HUES48 (cell line): ENCODE results near the gene JPH4.
"Not testable (repeated sequence)": the region's sequence is repeated elsewhere in the genome, so short reads cannot be mapped to it uniquely, and the experiment has no call there.

ENCODE experiments used
- H3K27ac ChIP-seq: one replicate; pipeline ENCODE4 v1.7.0; 2013; ENCODE audit warnings: low read depth, low read length, inconsistent platforms
- H3K27me3 ChIP-seq: 2 replicates; pipeline ENCODE4 v1.6.1; 2013; ENCODE audit warnings: mild to moderate bottlenecking, low read length; ENCODE audit not compliant: control insufficient read depth, insufficient read depth
- H3K36me3 ChIP-seq: 2 replicates; pipeline ENCODE4 v1.6.1; 2013; ENCODE audit warnings: low read length; ENCODE audit not compliant: control insufficient read depth, insufficient read depth
- H3K4me1 ChIP-seq: 2 replicates; pipeline ENCODE4 v1.6.1; 2013; ENCODE audit warnings: mild to moderate bottlenecking, low read length; ENCODE audit not compliant: control insufficient read depth, insufficient read depth
- H3K4me3 ChIP-seq: 2 replicates; pipeline ENCODE4 v1.5.1; 2013; ENCODE audit warnings: mild to moderate bottlenecking, low read depth, low read length
- H3K9ac ChIP-seq: 2 replicates; pipeline ENCODE4 v1.6.1; 2013; ENCODE audit warnings: mild to moderate bottlenecking, low read depth, low read length, moderate library complexity
- H3K9me3 ChIP-seq: 2 replicates; pipeline ENCODE4 v1.6.1; 2013; ENCODE audit warnings: low read length; ENCODE audit not compliant: control insufficient read depth, insufficient read depth

The JPH4 gene

DNA sequence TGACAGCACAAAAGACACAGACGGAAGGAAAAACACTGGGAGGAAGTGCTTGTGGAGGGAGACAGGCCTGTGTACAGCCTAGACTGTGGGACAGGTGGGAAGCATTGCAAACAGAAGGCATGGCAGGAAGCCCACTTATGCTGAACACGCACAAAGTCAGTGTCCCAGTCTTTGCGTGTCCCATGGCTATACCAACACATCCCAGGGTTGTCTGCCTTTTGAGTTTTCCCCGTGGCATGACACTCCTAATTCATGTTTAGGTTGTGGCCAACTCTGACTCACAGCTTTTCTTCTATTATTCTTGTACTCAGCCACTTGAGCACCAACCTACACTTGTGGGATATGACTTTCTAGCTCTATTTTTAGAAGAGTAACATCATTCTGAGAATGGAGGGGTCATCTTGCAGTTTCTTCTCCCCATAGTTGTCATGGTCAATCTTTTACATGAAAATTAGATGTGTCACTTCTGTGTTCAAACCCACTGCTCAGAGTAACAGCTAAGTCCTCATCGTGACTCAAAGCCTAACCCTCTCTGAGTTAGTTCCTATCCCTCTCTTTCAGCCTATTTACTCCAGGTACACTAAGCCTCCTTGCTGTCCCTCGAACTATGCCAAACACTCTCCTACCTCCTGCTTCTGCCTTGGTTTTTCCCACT lies 27.5 kb upstream of the JPH4 start:
- Histone ChIP-seq H3K4me1 (no peaks in the 10 kb centered on the region), H3K4me3 (no peak overlapping the region), H3K27me3 (no peaks in the 10 kb centered on the region), H3K9me3 (no peaks in the 10 kb centered on the region), H3K9ac (no peak overlapping the region), H3K27ac (no peak overlapping the region), H3K36me3 (no peaks in the 10 kb centered on the region)

DNA sequence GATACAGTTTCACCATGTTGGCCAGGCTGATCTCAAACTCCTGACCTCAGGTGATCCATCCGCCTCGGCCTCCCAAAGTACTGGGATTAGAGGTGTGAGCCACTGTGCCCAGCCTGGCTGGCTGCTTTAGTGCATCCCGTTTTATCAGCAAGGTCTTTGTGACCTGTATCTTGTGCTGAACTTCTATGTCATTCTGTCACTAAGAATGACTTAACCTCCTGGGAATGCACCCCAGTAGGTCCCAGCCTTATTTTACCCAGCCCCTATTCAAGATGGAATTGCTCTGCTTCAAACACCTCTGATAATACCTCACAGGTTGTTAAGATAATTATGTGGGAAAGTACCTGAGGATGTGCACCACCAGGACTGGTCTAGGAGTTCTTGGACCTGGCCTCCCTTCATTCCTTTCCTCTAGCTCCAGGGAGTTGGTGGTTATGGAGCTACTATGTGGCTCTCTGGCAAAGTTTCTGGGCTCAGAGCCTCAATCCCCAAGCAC lies 26.1 kb upstream of the JPH4 start:
- Histone ChIP-seq H3K9me3 (no peaks in the 10 kb centered on the region), H3K4me3 (no peak overlapping the region), H3K9ac (no peak overlapping the region), H3K36me3 (no peaks in the 10 kb centered on the region), H3K27ac (no peak overlapping the region), H3K27me3 (no peaks in the 10 kb centered on the region), H3K4me1 (no peaks in the 10 kb centered on the region)

GRCh38 chr14:23604148-23604547 lies 25.6 kb upstream of the JPH4 start:
- no peak overlapping the region for H3K4me3 ChIP-seq
- H3K4me1 ChIP-seq: no peaks in the 10 kb centered on the region
- H3K27me3 ChIP-seq: no peaks in the 10 kb centered on the region
- H3K36me3 ChIP-seq: no peaks in the 10 kb centered on the region
- H3K9me3 ChIP-seq: no peaks in the 10 kb centered on the region
- H3K27ac ChIP-seq: no peak overlapping the region
- H3K9ac ChIP-seq: no peak overlapping the region

- Histone ChIP-seq H3K9me3 (no peaks in the 10 kb centered on the region), H3K27me3 (no peaks in the 10 kb centered on the region), H3K4me3 (no peak overlapping the region), H3K9ac (no peak overlapping the region), H3K36me3 (no peaks in the 10 kb centered on the region), H3K4me1 (no peaks in the 10 kb centered on the region), H3K27ac (no peak overlapping the region)
These were observed 24.5 kb upstream of the JPH4 start for GRCh38 chr14:23603103-23603502.

DNA sequence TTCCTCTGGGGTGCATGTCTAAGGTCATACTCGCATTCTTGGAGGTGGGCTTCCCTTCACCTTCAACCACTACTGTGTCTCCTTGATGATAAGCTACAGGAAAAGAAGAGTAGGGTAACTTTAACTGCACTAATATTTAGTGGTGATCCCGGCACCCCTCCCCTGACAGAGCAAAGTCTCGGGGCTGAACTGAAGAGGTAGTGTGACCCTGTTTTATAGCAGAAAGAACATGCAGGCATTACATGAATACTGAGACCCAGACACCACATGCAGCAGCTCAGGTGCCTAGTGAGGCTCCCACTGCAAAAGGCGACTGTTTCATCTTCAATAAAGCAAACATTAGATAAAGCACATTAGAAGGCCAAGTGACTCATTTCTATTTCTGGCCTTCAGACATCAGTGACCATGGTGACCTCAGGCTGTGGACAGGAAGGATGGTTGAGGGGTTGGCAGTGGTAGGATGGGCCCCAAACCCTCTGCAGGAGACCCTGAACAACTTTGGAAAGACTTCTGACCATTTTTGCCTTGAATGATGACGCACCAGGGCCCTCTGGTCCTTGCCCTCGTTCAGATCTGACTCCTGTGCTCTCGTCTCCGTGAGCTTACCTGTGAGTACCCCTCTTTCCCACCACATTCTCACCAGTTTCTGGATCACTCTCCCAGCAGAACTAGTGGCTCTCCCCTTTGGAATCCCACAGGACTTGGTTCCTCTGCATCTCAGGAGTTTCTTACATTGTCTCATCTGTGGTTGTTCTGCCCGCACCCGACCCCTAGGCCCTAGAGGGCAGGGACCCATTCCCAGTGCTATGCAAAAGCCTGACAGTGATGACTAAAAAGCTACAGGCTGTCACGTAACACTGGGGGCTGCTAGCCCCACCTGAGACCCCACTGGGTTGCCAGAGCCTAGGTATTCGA lies 23.8 kb upstream of the JPH4 start:
- H3K27me3 ChIP-seq: no peaks in the 10 kb centered on the region
- no peak overlapping the region for H3K4me3 ChIP-seq
- H3K9me3 ChIP-seq: no peaks in the 10 kb centered on the region
- no peak overlapping the region for H3K27ac ChIP-seq
- H3K4me1 ChIP-seq: no peaks in the 10 kb centered on the region
- H3K9ac ChIP-seq: no peak overlapping the region
- no peaks in the 10 kb centered on the region for H3K36me3 ChIP-seq

DNA sequence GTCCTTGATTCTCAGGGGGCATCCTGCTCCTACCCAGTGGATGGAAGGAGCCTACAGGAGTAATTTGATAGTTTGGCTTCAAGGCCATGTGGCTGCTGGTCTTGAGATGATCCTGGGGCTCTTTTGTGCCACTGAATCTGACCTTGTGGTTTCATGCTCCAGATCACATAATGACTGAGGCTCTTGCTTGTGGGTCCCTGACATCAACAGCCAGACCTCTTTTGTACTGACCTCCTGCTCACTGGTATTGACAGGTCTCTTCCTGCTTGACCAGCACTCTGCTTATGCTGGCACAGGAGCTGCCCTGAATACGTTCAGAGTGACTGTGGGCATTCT lies 23.2 kb upstream of the JPH4 start:
- Histone ChIP-seq H3K36me3 (no peaks in the 10 kb centered on the region), H3K9ac (no peak overlapping the region), H3K27me3 (no peaks in the 10 kb centered on the region), H3K4me1 (no peaks in the 10 kb centered on the region), H3K4me3 (no peak overlapping the region), H3K27ac (no peak overlapping the region), H3K9me3 (no peaks in the 10 kb centered on the region)

DNA sequence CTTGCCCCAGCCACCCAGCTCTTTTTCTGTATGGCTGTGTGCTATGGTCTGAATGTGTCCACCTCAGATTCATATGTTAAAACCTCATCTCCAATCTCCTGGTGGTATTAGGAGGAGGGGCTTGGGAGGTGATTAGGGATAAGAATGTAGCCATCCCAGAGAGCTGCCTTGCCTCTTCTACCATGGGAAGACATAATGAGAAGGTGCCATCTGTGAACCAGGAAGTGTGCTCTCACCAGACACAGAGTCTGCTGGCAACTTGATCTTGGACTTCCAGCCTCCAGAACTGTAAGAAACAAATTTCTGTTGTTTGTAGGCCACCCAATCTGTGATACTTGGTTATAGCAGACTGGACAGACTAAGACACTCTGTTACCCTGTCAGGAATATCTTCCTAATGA lies 22.8 kb upstream of the JPH4 start:
- Histone ChIP-seq H3K36me3 (no peaks in the 10 kb centered on the region), H3K27ac (no peak overlapping the region), H3K9ac (no peak overlapping the region), H3K4me3 (no peak overlapping the region), H3K27me3 (no peaks in the 10 kb centered on the region), H3K9me3 (no peaks in the 10 kb centered on the region), H3K4me1 (no peaks in the 10 kb centered on the region)

DNA sequence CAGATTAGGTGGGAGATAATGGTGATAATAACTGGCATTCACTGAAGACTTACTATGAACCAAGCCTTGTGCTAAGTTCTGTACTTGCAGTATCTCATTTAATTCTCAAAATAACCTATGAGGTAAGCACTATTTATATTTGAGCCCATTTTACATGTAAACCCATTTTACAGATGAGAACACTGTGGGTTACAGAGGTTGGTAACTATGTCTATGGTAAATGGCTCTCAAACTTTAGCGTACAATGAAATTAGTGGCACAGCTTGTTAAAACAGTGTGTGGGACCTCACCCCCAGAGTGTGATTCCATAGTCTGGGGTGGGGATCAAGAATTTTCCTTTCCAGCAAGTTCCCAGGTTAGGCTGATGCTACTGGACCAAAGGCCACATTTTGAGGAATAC lies 22.2 kb upstream of the JPH4 start:
- Histone ChIP-seq H3K9ac (no peak overlapping the region), H3K27ac (no peak overlapping the region), H3K4me3 (no peak overlapping the region), H3K27me3 (no peaks in the 10 kb centered on the region), H3K36me3 (no peaks in the 10 kb centered on the region), H3K4me1 (no peaks in the 10 kb centered on the region), H3K9me3 (no peaks in the 10 kb centered on the region)

GRCh38 chr14:23600322-23600707 lies 21.7 kb upstream of the JPH4 start:
- Histone ChIP-seq H3K27me3 (no peaks in the 10 kb centered on the region), H3K4me1 (no peaks in the 10 kb centered on the region), H3K36me3 (no peaks in the 10 kb centered on the region), H3K9me3 (no peaks in the 10 kb centered on the region), H3K27ac (no peak overlapping the region), H3K9ac (no peak overlapping the region), H3K4me3 (no peak overlapping the region)

GRCh38 chr14:23594191-23594590 lies 15.6 kb upstream of the JPH4 start:
- H3K36me3 ChIP-seq, H3K4me3 ChIP-seq, H3K4me1 ChIP-seq, H3K9ac ChIP-seq, H3K9me3 ChIP-seq, H3K27me3 ChIP-seq, H3K27ac ChIP-seq: not testable (repeated sequence)

- no peak overlapping the region for H3K4me3 ChIP-seq
- no peaks in the 10 kb centered on the region for H3K36me3 ChIP-seq
- no peaks in the 10 kb centered on the region for H3K9me3 ChIP-seq
- H3K27me3 ChIP-seq: no peaks in the 10 kb centered on the region
- H3K9ac ChIP-seq: no peak overlapping the region
- peaks cover 14% of the 10 kb centered on the region for H3K4me1 ChIP-seq
- no peak overlapping the region for H3K27ac ChIP-seq
These were observed 11.6 kb upstream of the JPH4 start for GRCh38 chr14:23590198-23590597.
